Skeletal muscle satellite cell (primary cell): ENCODE results near the gene SP6.

Experiments used
- H3K27me3 ChIP-seq: 2 replicates; pipeline ENCODE4 v1.7.0; 2013; ENCODE audit warnings: low read length; ENCODE audit not compliant: control insufficient read depth, insufficient read depth
- H3K36me3 ChIP-seq: 2 replicates; pipeline ENCODE4 v1.7.0; 2013; ENCODE audit warnings: mild to moderate bottlenecking, control low read depth, low read length; ENCODE audit not compliant: insufficient read depth
- H3K4me1 ChIP-seq: 2 replicates; pipeline ENCODE4 v1.7.0; 2013; ENCODE audit warnings: low read length; ENCODE audit not compliant: control insufficient read depth, insufficient read depth
- H3K4me2 ChIP-seq: 2 replicates; pipeline ENCODE4 v1.7.0; 2013; ENCODE audit warnings: mild to moderate bottlenecking, low read length
- H3K4me3 ChIP-seq: 2 replicates; pipeline ENCODE4 v1.7.0; 2013; ENCODE audit warnings: low read length
- H3K9ac ChIP-seq: 2 replicates; pipeline ENCODE4 v1.7.0; 2013; ENCODE audit warnings: mild to moderate bottlenecking, low read depth, low read length, moderate library complexity
- H3K9me3 ChIP-seq: replicated peaks from 2 replicates; pipeline ENCODE4 v1.7.0; 2013; ENCODE audit warnings: mild to moderate bottlenecking, control low read depth, low read length

SP6 gene

DNA sequence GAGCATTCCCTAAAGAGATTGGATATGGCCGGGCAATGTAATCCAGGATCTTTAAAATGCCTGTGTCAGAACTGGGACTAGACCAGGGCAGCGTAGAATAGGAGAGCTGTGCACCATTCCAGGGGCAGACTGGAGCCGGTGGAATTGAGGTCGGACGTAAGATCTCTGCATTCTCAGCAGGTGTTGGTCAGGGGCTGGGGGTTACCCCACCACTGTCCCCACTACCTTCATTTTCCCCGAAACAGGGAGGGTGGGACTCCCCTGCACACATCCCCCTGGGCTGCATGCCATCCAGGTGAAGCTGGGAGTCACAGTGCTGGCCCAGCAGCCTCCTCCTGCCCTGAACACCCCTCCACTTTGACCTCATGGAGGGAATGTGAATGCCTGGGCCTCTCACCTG is 47.2 kb downstream of the SP6 start:
- H3K9me3 ChIP-seq: no peaks in the 10 kb centered on the region
- peaks cover 42% of the 10 kb centered on the region for H3K27me3 ChIP-seq
- no peaks in the 10 kb centered on the region for H3K4me1 ChIP-seq
- no peak overlapping the region for H3K4me3 ChIP-seq
- H3K36me3 ChIP-seq: peaks cover 21% of the 10 kb centered on the region
- no peak overlapping the region for H3K4me2 ChIP-seq
- H3K9ac ChIP-seq: no peak overlapping the region

DNA sequence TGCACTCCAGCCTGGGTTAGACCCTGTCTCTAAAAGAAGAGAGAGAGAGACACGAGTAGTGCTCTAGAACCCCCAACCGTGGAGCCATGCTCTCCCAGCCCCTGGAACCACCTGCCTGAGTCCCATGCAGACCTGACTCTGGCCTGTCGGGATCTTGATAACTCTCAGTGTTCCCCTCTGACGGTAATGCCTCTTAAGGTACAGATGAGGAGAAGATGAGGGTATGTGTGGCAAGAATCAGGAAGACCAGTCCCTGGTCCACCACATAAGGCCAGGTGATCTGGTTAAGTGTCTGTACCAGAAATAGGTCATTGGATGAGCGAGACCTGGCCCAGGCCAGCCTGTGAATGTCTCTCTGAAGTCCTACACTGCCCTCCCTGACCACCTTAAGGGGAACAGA is 47.8 kb downstream of the SP6 start:
- peaks cover 15% of the 10 kb centered on the region for H3K36me3 ChIP-seq
- no peak overlapping the region for H3K4me2 ChIP-seq
- peaks cover 48% of the 10 kb centered on the region for H3K27me3 ChIP-seq
- no peak overlapping the region for H3K4me3 ChIP-seq
- H3K4me1 ChIP-seq: no peaks in the 10 kb centered on the region
- H3K9ac ChIP-seq: no peak overlapping the region
- H3K9me3 ChIP-seq: no peaks in the 10 kb centered on the region

DNA sequence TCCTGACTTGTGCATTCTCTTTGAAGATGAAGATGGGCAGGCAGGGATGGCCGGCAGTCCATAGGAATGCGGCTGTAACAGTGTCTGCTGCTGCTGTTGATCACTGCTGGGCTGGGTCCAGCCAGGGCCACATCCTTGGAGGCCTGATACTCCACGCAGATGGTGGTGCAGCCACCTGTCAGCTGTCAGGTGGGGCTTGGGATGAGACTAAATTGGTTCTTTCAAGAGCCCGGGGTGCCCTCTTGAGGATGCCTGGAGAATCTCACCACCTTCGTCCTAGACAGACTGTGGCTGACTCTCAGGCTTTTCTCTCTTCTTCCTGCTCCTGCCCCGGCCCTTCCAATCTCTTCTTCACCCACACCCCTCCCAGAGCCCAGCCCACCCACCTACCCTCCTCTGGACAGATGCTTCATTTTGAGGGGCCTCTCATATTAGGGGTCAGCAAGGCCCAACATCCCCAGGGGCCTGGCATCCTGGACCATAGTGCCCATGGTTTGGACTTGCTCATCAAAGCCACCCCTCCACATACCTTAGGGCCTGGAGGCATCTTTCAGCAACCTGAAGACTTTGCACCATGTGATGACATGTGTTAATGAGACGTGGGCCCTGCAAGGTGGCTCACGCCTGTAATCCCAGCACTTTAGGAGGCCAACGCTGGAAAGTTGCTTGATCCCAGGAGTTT is 48.5 kb downstream of the SP6 start:
- H3K36me3 ChIP-seq: peaks cover 8% of the 10 kb centered on the region
- H3K9me3 ChIP-seq: no peaks in the 10 kb centered on the region
- H3K4me3 ChIP-seq: no peak overlapping the region
- H3K4me2 ChIP-seq: no peak overlapping the region
- no peak overlapping the region for H3K9ac ChIP-seq
- peaks cover 55% of the 10 kb centered on the region for H3K27me3 ChIP-seq
- H3K4me1 ChIP-seq: no peaks in the 10 kb centered on the region

- no peak overlapping the region for H3K4me2 ChIP-seq
- no peak overlapping the region for H3K9ac ChIP-seq
- no peaks in the 10 kb centered on the region for H3K9me3 ChIP-seq
- peaks cover 56% of the 10 kb centered on the region for H3K27me3 ChIP-seq
- no peaks in the 10 kb centered on the region for H3K4me1 ChIP-seq
- H3K4me3 ChIP-seq: no peak overlapping the region
- peaks cover 4% of the 10 kb centered on the region for H3K36me3 ChIP-seq
These were observed 49.1 kb downstream of the SP6 start for GRCh38 chr17:47801906-47802305.

GRCh38 chr17:47801176-47801765 is 49.7 kb downstream of the SP6 start:
- no peak overlapping the region for H3K4me2 ChIP-seq
- peaks cover 59% of the 10 kb centered on the region for H3K27me3 ChIP-seq
- no peaks in the 10 kb centered on the region for H3K36me3 ChIP-seq
- no peaks in the 10 kb centered on the region for H3K9me3 ChIP-seq
- H3K4me3 ChIP-seq: no peak overlapping the region
- no peaks in the 10 kb centered on the region for H3K4me1 ChIP-seq
- H3K9ac ChIP-seq: no peak overlapping the region

GRCh38 chr17:47800686-47801085 is 50.3 kb downstream of the SP6 start:
- no peaks in the 10 kb centered on the region for H3K4me1 ChIP-seq
- no peak overlapping the region for H3K4me2 ChIP-seq
- H3K4me3 ChIP-seq: no peak overlapping the region
- H3K27me3 ChIP-seq: peaks cover 61% of the 10 kb centered on the region
- no peaks in the 10 kb centered on the region for H3K36me3 ChIP-seq
- no peaks in the 10 kb centered on the region for H3K9me3 ChIP-seq
- no peak overlapping the region for H3K9ac ChIP-seq

- Histone ChIP-seq H3K4me3 (no peak overlapping the region), H3K36me3 (no peaks in the 10 kb centered on the region), H3K9ac (no peak overlapping the region), H3K4me1 (no peaks in the 10 kb centered on the region), H3K27me3 (peaks cover 70% of the 10 kb centered on the region), H3K9me3 (no peaks in the 10 kb centered on the region), H3K4me2 (no peak overlapping the region)
These were observed 53.2 kb downstream of the SP6 start for GRCh38 chr17:47797797-47798196.
